NCI-H510A treated with DMSO at 0.1 percent for 48 hours (cell line): ENCODE results near the gene ETHE1.

Experiments used
- DNase-seq: peaks from one replicate; lab custom pipeline; 2025; lab: John Stamatoyannopoulos, UW

Gene ETHE1

GRCh38 chr19:43464134-43464775, 62.7 kb downstream of the ETHE1 start:
- no peak for DNase-seq

GRCh38 chr19:43463381-43464133, 63.4 kb downstream of the ETHE1 start:
- DNase-seq, result no peak

DNA sequence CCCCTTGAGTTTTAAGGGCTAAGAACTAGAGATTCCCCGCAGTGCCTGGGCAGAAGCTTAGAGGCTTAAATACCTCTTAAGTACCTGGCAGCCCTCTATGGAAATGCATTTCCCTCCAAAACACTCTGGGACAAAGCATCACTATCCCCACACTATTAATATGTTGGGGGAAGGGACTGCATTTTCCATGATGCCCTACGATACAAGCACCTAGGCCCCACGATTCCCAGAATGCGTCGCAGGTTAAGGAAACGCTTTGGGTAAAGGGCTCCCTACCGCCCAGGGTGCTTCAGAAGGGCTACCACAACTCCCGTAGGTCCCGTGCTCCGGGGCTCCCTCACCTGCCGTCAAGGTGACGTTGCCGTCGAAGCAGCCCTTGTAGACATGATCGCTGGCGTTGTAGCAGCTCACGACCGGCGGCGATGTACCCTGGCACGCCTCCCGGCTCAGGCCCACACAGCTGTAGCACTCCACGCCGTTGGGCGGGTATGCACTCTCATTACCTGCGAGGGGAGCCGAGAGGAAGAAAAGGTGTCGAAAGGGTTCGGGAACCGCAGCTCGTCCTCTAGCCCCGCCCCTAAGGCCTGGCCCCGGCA, 64.1 kb downstream of the ETHE1 start:
- peak; percentile 34 for DNase-seq

GRCh38 chr19:43462383-43462782, 64.6 kb downstream of the ETHE1 start:
- no peak for DNase-seq

DNA sequence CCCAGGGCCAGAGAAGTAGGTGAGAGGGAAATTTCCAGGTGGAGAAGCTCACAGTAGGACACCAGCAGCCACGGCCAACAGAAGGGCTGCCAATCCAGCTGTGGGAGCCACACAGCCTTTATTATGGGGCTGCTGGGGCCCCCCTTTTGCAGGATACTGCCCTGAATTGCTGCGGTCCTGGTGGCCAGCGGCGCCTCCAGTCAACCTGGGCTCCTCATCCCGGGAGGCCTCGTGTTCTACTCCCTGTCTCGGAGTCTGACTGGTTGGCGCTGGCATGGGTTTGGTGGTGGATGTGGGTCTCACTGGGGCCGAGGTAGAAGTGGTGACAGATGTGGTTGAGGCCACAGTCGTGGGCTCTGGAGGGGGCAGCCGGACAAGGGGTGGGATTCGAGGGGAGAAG, 65.7 kb downstream of the ETHE1 start:
- no peak for DNase-seq

GRCh38 chr19:43460362-43461016, 66.5 kb downstream of the ETHE1 start:
- no peak for DNase-seq

- no peak for DNase-seq
These were observed 69.2 kb downstream of the ETHE1 start for GRCh38 chr19:43457809-43458208.
